Smooth muscle cell (in vitro differentiated cells): ENCODE data around the gene SRCIN1. TPM values are rescaled to one million over a fixed set of nuclear protein-coding genes. Genes with fewer than 3 reads are reported as not detected.

ENCODE experiments used
- DNase-seq: peaks from one replicate; lab custom pipeline; 2025; ENCODE audit not compliant: unreplicated experiment; lab: John Stamatoyannopoulos, UW
- H2AFZ ChIP-seq: fragments of 200-600 bp; sonication (generic); 2 replicates; pipeline ENCODE4 v1.6.0; 2016; ENCODE audit warnings: antibody characterized with exemption, low read depth, mild to moderate bottlenecking
- H3F3A ChIP-seq: fragments of 200-600 bp; sonication (generic); 2 replicates; pipeline ENCODE4 v1.6.0; 2017; ENCODE audit warnings: antibody characterized with exemption, low read depth
- H3K27ac ChIP-seq: fragments of 200-600 bp; sonication (generic); 2 replicates; pipeline ENCODE4 v1.5.1; 2016; ENCODE audit warnings: low read depth, mild to moderate bottlenecking
- H3K27me3 ChIP-seq: fragments of 200-600 bp; sonication (generic); 2 replicates; pipeline ENCODE4 v1.6.1; 2016; ENCODE audit warnings: low read depth, mild to moderate bottlenecking
- H3K36me3 ChIP-seq: fragments of 200-600 bp; sonication (generic); 2 replicates; pipeline ENCODE4 v1.5.1; 2016; ENCODE audit warnings: low read depth
- H3K4me1 ChIP-seq: fragments of 200-600 bp; sonication (generic); 2 replicates; pipeline ENCODE4 v1.5.1; 2016; ENCODE audit warnings: low read depth
- H3K4me2 ChIP-seq: fragments of 200-600 bp; sonication (generic); 2 replicates; pipeline ENCODE4 v1.6.0; 2016; ENCODE audit warnings: mild to moderate bottlenecking
- H3K4me3 ChIP-seq: fragments of 200-600 bp; sonication (generic); 2 replicates; pipeline ENCODE4 v1.5.1; 2016; ENCODE audit warnings: mild to moderate bottlenecking
- H3K79me2 ChIP-seq: fragments of 200-600 bp; sonication (generic); 2 replicates; pipeline ENCODE4 v1.6.0; 2016; ENCODE audit warnings: low read depth, mild to moderate bottlenecking
- H3K9ac ChIP-seq: fragments of 200-600 bp; sonication (generic); 2 replicates; pipeline ENCODE4 v1.6.0; 2016; ENCODE audit warnings: low read depth
- H3K9me3 ChIP-seq: fragments of 200-600 bp; sonication (generic); replicated peaks from 2 replicates; pipeline ENCODE4 v1.5.1; 2016; ENCODE audit warnings: low read depth
- H4K20me1 ChIP-seq: fragments of 200-600 bp; sonication (generic); 2 replicates; pipeline ENCODE4 v1.6.0; 2016; ENCODE audit warnings: low read depth
- CTCF ChIP-seq: fragments of 200-600 bp; sonication (generic); IDR thresholded peaks from 2 replicates; pipeline ENCODE4 v1.5.1; 2017; ENCODE audit warnings: borderline replicate concordance, mild to moderate bottlenecking, antibody characterized with exemption; ENCODE audit not compliant: insufficient read depth, poor library complexity, severe bottlenecking
- WGBS: methylation state at CpG from one replicate; pipeline ENCODE4 v1.1.7; 2016; ENCODE audit warnings: low lambda C conversion rate; 5-methylcytosine and 5-hydroxymethylcytosine counted together
- polyA plus RNA-seq: library from polyadenylated mRNA; unstranded; fragments of >200 nt; fragmentation: Nextera tagmentation; extraction: Ambion mirVana; gene quantifications from 2 replicates; pipeline ENCODE4 v1.2.1, GENCODE V29; 2016
- total RNA-seq: library from RNA; depleted of rRNA; stranded (reverse); fragments of >200 nt; gene quantifications from 2 replicates; pipeline ENCODE4 v1.2.3, GENCODE V29; 2014

Gene SRCIN1
- total and polyA plus RNA-seq, 2 experiments from 2014 or later: 0.16 to 0.90 TPM

- TF ChIP-seq CTCF: no peak
- WGBS: 57% methylated on average over 13 of the region's 13 CpGs
- Histone ChIP-seq H3K79me2 (no peaks in the 10 kb centered on the region), H3K4me2 (no peak overlapping the region), H3K36me3 (no peaks in the 10 kb centered on the region), H2AFZ (no peak overlapping the region), H3F3A (no peaks in the 10 kb centered on the region), H3K27ac (no peak overlapping the region), H3K4me3 (no peak overlapping the region), H3K4me1 (peaks cover 33% of the 10 kb centered on the region), H3K9ac (no peak overlapping the region), H3K27me3 (no peaks in the 10 kb centered on the region), H3K9me3 (no peaks in the 10 kb centered on the region), H4K20me1 (no peaks in the 10 kb centered on the region)
- no peak for DNase-seq
Observed at GRCh38 chr17:38587947-38588787, 17.6 kb downstream of the SRCIN1 start.

- WGBS: 43% methylated on average over 4 of the region's 4 CpGs
- peaks cover 33% of the 10 kb centered on the region for H3K4me1 ChIP-seq
Observed at GRCh38 chr17:38587203-38587602, 18.5 kb downstream of the SRCIN1 start.

GRCh38 chr17:38586788-38587187 lies 19.0 kb downstream of the SRCIN1 start:
- H3K27me3 ChIP-seq: peaks cover 6% of the 10 kb centered on the region
- DNase-seq: no peak
- H3K4me3 ChIP-seq: no peak overlapping the region
- H3K4me2 ChIP-seq: no peak overlapping the region
- H3K9ac ChIP-seq: no peak overlapping the region
- no peaks in the 10 kb centered on the region for H3K36me3 ChIP-seq
- no peaks in the 10 kb centered on the region for H3K79me2 ChIP-seq
- no peaks in the 10 kb centered on the region for H3F3A ChIP-seq
- no peak for TF ChIP-seq CTCF
- H4K20me1 ChIP-seq: no peaks in the 10 kb centered on the region
- no peak overlapping the region for H2AFZ ChIP-seq
- 78% methylated on average over 3 of the region's 7 CpGs for WGBS
- H3K4me1 ChIP-seq: peaks cover 33% of the 10 kb centered on the region
- H3K9me3 ChIP-seq: no peaks in the 10 kb centered on the region
- no peak overlapping the region for H3K27ac ChIP-seq

More at GRCh38 chr17:38587203-38587602, 18.5 kb downstream of the SRCIN1 start:
- no peaks in the 10 kb centered on the region for H3K36me3 ChIP-seq
- no peaks in the 10 kb centered on the region for H3K9me3 ChIP-seq
- H3K4me3 ChIP-seq: no peak overlapping the region
- no peaks in the 10 kb centered on the region for H4K20me1 ChIP-seq
- no peak overlapping the region for H2AFZ ChIP-seq
- H3F3A ChIP-seq: no peaks in the 10 kb centered on the region
- no peak for TF ChIP-seq CTCF
- H3K79me2 ChIP-seq: no peaks in the 10 kb centered on the region
- no peak overlapping the region for H3K4me2 ChIP-seq
- H3K27me3 ChIP-seq: peaks cover 2% of the 10 kb centered on the region
- no peak overlapping the region for H3K27ac ChIP-seq
- no peak overlapping the region for H3K9ac ChIP-seq
- DNase-seq: no peak
